ENCODE results near the gene ITGAE. TPM values are rescaled to one million over a fixed set of nuclear protein-coding genes. Genes with fewer than 3 reads are reported as not detected.
A peak's percentile ranks its signal among the peaks of the same experiment; 100 is the strongest.

The ITGAE gene
- total RNA-seq, 2 donors from 2014 or later = 21.8 to 34.3 TPM

DNA sequence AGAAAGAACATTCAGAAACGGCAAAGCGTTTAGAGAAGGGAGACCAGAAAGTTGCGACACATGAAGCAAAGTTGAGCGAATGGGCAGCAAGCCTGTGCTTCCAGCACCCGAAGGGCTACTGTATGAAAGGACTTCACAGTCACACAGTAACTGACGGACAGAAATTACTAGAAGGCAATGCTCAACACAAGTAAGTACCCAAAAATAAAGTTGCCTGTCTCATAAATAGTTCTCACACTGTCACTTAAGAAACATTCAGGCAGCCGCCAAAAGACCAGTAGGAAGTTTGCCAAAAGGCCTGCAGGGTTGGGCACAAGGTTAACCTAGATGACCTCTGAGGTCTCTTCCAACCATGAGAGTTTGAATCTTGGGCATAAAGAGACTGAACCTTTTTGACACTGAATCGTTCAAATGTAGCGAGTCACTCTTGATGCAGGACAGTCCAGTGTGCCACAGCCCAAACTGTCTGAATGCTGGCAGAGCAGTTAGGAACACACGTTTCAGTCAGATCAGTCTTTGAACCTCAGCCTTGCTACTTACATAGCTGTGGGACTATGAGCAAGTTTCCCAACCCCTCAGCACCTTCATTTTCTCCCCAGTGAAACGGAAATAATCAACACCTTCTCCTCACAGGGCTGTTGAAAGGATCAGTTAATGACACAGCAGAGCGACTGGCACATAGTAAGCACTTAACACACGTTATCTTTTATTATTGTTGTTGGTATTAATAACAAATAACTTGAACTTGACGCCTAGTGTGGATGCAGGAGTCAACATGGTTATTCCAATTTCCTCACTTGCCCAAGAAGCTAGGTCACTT, 34.6 kb upstream of the ITGAE start:
- TF ChIP-seq CTCF (conservative IDR thresholded peaks at IDR 0.05) = no peak

DNA sequence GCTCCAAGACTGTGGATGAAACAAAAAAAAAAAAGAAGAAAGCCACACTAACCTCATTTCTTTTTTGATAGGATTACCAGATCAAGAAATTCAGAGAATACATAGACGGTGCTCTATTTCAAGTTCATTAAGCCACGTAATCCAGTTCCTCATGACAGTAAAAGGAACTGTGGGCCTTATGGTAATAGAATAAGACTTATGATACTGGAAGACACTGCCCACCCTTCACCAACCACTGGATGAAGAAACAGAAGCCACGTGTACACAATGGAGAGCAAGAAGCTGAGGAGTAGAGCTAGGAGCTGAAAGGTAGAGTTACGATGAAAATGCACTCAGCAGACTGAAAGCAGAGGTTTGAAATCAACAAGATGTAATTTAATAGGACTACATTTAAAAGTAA, 33.8 kb upstream of the ITGAE start:
- 95 to 100% methylated on average over 2 to 4 of the region's 4 CpGs for WGBS, 2 experiments (ENCODE audit: insufficient coverage in 1 of 2, insufficient read length in 1 of 2)
- DNase-seq = no peak
- Mint-ChIP-seq H3K27ac (no peak overlapping the region), H3K27me3 (ENCODE audit: insufficient read depth) (no peaks in the 10 kb centered on the region), H3K9me3 (no peaks in the 10 kb centered on the region), H3K4me3 (no peak overlapping the region), H3K36me3 (ENCODE audit: low read depth) (peaks cover 62% of the 10 kb centered on the region), H3K4me1 (no peaks in the 10 kb centered on the region)
- no peak overlapping the region for H3K9ac ChIP-seq (ENCODE audit: extremely low read depth, low read length, poor library complexity, severe bottlenecking)
- H3K27ac ChIP-seq (ENCODE audit: low read depth, low read length) = no peak overlapping the region
- H3K27me3 ChIP-seq (ENCODE audit: control insufficient read depth, insufficient read depth, low read length, poor library complexity, severe bottlenecking) = no peaks in the 10 kb centered on the region
- no peaks in the 10 kb centered on the region for H3K9me3 ChIP-seq (ENCODE audit: control insufficient read depth, low read length)
- H3K4me3 ChIP-seq (ENCODE audit: low read length) = no peak overlapping the region
- no peak for TF ChIP-seq CTCF (conservative IDR thresholded peaks at IDR 0.05)
- no peaks in the 10 kb centered on the region for H3K4me1 ChIP-seq (ENCODE audit: control insufficient read depth, insufficient read depth, low read length)
- peaks cover 61% of the 10 kb centered on the region for H3K36me3 ChIP-seq (ENCODE audit: control insufficient read depth, insufficient read depth, low read length)

More for the DNA sequence above, 34.6 kb upstream of the ITGAE start:
- no peak overlapping the region for H3K4me3 ChIP-seq (ENCODE audit: low read length)
- no peaks in the 10 kb centered on the region for H3K27me3 ChIP-seq (ENCODE audit: control insufficient read depth, insufficient read depth, low read length, poor library complexity, severe bottlenecking)
- no peaks in the 10 kb centered on the region for H3K4me1 ChIP-seq (ENCODE audit: control insufficient read depth, insufficient read depth, low read length)
- Mint-ChIP-seq H3K9me3 (no peaks in the 10 kb centered on the region), H3K27ac (no peak overlapping the region), H3K36me3 (ENCODE audit: low read depth) (peaks cover 65% of the 10 kb centered on the region), H3K27me3 (ENCODE audit: insufficient read depth) (no peaks in the 10 kb centered on the region), H3K4me1 (no peaks in the 10 kb centered on the region), H3K4me3 (no peak overlapping the region)
- H3K9me3 ChIP-seq (ENCODE audit: control insufficient read depth, low read length) = no peaks in the 10 kb centered on the region
- no peak overlapping the region for H3K27ac ChIP-seq (ENCODE audit: low read depth, low read length)
- H3K36me3 ChIP-seq (ENCODE audit: control insufficient read depth, insufficient read depth, low read length) = peaks cover 64% of the 10 kb centered on the region
- no peak overlapping the region for H3K9ac ChIP-seq (ENCODE audit: extremely low read depth, low read length, poor library complexity, severe bottlenecking)
- WGBS, 2 experiments (ENCODE audit: insufficient coverage in 1 of 2, insufficient read length in 1 of 2) = 89% methylated on average over 8 to 13 of the region's 14 CpGs
- DNase-seq = no peak

- no peak overlapping the region for H3K4me3 Mint-ChIP-seq
- H3K36me3 Mint-ChIP-seq (ENCODE audit: low read depth) = peaks cover 64% of the 10 kb centered on the region
- Histone ChIP-seq H3K4me3 (ENCODE audit: low read length) (no peak overlapping the region), H3K9ac (ENCODE audit: extremely low read depth, low read length, poor library complexity, severe bottlenecking) (no peak overlapping the region), H3K4me1 (ENCODE audit: control insufficient read depth, insufficient read depth, low read length) (no peaks in the 10 kb centered on the region), H3K36me3 (ENCODE audit: control insufficient read depth, insufficient read depth, low read length) (peaks cover 70% of the 10 kb centered on the region), H3K9me3 (ENCODE audit: control insufficient read depth, low read length) (no peaks in the 10 kb centered on the region), H3K27ac (ENCODE audit: low read depth, low read length) (no peak overlapping the region), H3K27me3 (ENCODE audit: control insufficient read depth, insufficient read depth, low read length, poor library complexity, severe bottlenecking) (no peaks in the 10 kb centered on the region)
- DNase-seq = no peak
- H3K27ac Mint-ChIP-seq = peak overlapping the region; percentile 24
- TF ChIP-seq CTCF (conservative IDR thresholded peaks at IDR 0.05) = no peak
- no peaks in the 10 kb centered on the region for H3K4me1 Mint-ChIP-seq
- no peaks in the 10 kb centered on the region for H3K9me3 Mint-ChIP-seq
- no peaks in the 10 kb centered on the region for H3K27me3 Mint-ChIP-seq (ENCODE audit: insufficient read depth)
- 81 to 94% methylated on average over 3 to 7 of the region's 7 CpGs for WGBS, 2 experiments (ENCODE audit: insufficient coverage in 1 of 2, insufficient read length in 1 of 2)
Measured at GRCh38 chr17:3828852-3829232, 27.9 kb upstream of the ITGAE start.
